HL-60 (cell line): ENCODE data around the gene NDRG4.

Source experiments
- POLR2AphosphoS5 ChIP-seq: IDR thresholded peaks from 2 replicates; pipeline ENCODE4 v1.6.1; 2012; ENCODE audit warnings: low read depth
- SPI1 ChIP-seq: IDR thresholded peaks from 2 replicates; pipeline ENCODE4 v1.6.1; 2012; ENCODE audit warnings: low read depth, mild to moderate bottlenecking, borderline replicate concordance
- TF ChIP-seq, protein P1 (sequence below): IDR thresholded peaks from one replicate; pipeline ENCODE4 v1.5.1; 2011; ENCODE audit warnings: low read length, control low read depth, inconsistent platforms; ENCODE audit not compliant: insufficient read depth

DNA sequence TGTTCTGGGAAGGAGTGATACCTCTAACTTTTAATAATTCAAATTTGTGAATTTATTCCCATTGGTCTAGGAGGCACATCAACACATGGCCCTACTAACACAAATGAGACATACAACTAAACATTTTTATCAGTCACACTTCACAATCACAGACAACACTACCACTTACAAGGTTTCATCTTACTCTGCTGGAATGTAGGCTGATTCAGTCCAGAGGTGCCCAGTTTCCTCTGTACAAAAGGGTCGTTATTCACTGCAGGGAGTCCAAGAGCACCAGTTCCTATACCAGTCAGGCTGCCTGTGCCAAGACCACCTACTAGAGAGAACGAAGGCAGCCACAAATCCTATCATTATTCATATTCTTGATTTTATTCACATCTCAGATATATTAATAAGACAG is 56.7 kb downstream of the NDRG4 start:
- TF ChIP-seq, protein P1, sequence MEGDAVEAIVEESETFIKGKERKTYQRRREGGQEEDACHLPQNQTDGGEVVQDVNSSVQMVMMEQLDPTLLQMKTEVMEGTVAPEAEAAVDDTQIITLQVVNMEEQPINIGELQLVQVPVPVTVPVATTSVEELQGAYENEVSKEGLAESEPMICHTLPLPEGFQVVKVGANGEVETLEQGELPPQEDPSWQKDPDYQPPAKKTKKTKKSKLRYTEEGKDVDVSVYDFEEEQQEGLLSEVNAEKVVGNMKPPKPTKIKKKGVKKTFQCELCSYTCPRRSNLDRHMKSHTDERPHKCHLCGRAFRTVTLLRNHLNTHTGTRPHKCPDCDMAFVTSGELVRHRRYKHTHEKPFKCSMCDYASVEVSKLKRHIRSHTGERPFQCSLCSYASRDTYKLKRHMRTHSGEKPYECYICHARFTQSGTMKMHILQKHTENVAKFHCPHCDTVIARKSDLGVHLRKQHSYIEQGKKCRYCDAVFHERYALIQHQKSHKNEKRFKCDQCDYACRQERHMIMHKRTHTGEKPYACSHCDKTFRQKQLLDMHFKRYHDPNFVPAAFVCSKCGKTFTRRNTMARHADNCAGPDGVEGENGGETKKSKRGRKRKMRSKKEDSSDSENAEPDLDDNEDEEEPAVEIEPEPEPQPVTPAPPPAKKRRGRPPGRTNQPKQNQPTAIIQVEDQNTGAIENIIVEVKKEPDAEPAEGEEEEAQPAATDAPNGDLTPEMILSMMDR, result no peak
- TF ChIP-seq SPI1 (no peak), POLR2AphosphoS5 (no peak)
